Calu3 (cell line): Measurements from ENCODE around the gene GAB3. TPM values are rescaled to one million over a fixed set of nuclear protein-coding genes. Genes with fewer than 3 reads are reported as not detected.

Source experiments
- Bru-seq: library from RNA; stranded (reverse); fragments of 400-500 nt; gene quantifications from one replicate; lab custom pipeline; 2021; lab: Mats Ljungman, UMichigan
- BruChase-seq, 2 experiments: library from RNA; stranded (reverse); fragments of 400-500 nt; gene quantifications; one replicate each; lab custom pipeline; 2021; lab: Mats Ljungman, UMichigan
- BruUV-seq: library from RNA; stranded (reverse); fragments of 400-500 nt; replicated peaks from 2 replicates; lab custom pipeline; 2021; lab: Mats Ljungman, UMichigan
- CTCF ChIA-PET: fragments of 300-600 bp; sonication (Branson Sonifier 250); formaldehyde crosslinking; loops from one replicate; lab custom pipeline; 2022; ENCODE audit warnings: antibody characterized with exemption; lab: Charles Lee
- DNase-seq: peaks from one replicate; pipeline ENCODE4 v3.0.0; 2022
- H3K27ac Mint-ChIP-seq: one replicate; pipeline ENCODE4 v1.8.0; 2022; ENCODE audit warnings: mixed read lengths; ENCODE audit not compliant: unreplicated experiment
- H3K27me3 Mint-ChIP-seq: one replicate; pipeline ENCODE4 v1.8.0; 2022; ENCODE audit warnings: mixed read lengths; ENCODE audit not compliant: unreplicated experiment
- H3K36me3 Mint-ChIP-seq: one replicate; pipeline ENCODE4 v1.8.0; 2022; ENCODE audit warnings: mild to moderate bottlenecking, moderate library complexity, mixed read lengths; ENCODE audit not compliant: insufficient read depth, unreplicated experiment
- H3K4me1 Mint-ChIP-seq: one replicate; pipeline ENCODE4 v1.8.0; 2022; ENCODE audit warnings: mild to moderate bottlenecking, low read depth, mixed read lengths; ENCODE audit not compliant: unreplicated experiment
- H3K4me3 Mint-ChIP-seq: one replicate; pipeline ENCODE4 v1.8.0; 2022; ENCODE audit warnings: mild to moderate bottlenecking, low read depth, moderate library complexity, mixed read lengths; ENCODE audit not compliant: unreplicated experiment
- H3K9me3 Mint-ChIP-seq: one replicate; pipeline ENCODE4 v1.8.0; 2022; ENCODE audit warnings: low read depth, mixed read lengths; ENCODE audit not compliant: unreplicated experiment
- CTCF ChIP-seq: fragments of 200-600 bp; IDR thresholded peaks from one replicate; pipeline ENCODE4 v1.8.0; 2022; ENCODE audit warnings: antibody characterized with exemption; ENCODE audit not compliant: unreplicated experiment
- intact Hi-C: fragments of 100-400 bp; cut with micrococcal nuclease; formaldehyde crosslinking; loops from one replicate; pipeline ENCODE4 v1.10.0; 2022; ENCODE audit not compliant: unreplicated experiment
- long read RNA-seq: library from polyadenylated mRNA; stranded (forward); transcript quantifications from one replicate; pipeline ENCODE4 v2.0.0, GENCODE V29; 2022
- total RNA-seq: library from RNA; stranded (reverse); gene quantifications from 2 replicates; pipeline ENCODE4 v1.2.3, GENCODE V29; 2022

GAB3 gene
- not detected in 2 replicates for total RNA-seq
- Bru-seq, nascent RNA: percentile 9 among the genes with signal in this experiment
- BruChase-seq, experiment 1, labeled RNA remaining after a 6-hour chase: percentile 1 among the genes with signal in this experiment
- percentile 3 among the genes with signal in this experiment for BruChase-seq, experiment 2, labeled RNA remaining after a 2-hour chase
- long read RNA-seq: 0 reads

GRCh38 chrX:154750301-154751202, at the start of gene GAB3:
TSS of gene GAB3 (minus strand) at chrX:154751077. CDS start at chrX:154751025, 52 bp downstream.
- intact Hi-C loops: no loop called here
- Mint-ChIP-seq H3K36me3 (no peaks in the 10 kb centered on the region), H3K4me1 (no peaks in the 10 kb centered on the region), H3K9me3 (no peaks in the 10 kb centered on the region), H3K27me3 (peaks cover 61% of the 10 kb centered on the region), H3K27ac (no peak within 1 kb of the TSS), H3K4me3 (peak within 1 kb of the TSS; percentile 28)
- no TSS peak for BruUV-seq
- DNase-seq: peak; percentile 22
- no peak for TF ChIP-seq CTCF
- CTCF ChIA-PET: interaction anchor here (1.0 to 2.2 kb wide), 2 partner anchors 12 to 90 kb away, joined by 3 to 11 read pairs; partner anchors contain the start of gene DKC1

- H3K27ac Mint-ChIP-seq: peak overlapping the region; percentile 61
- peak; percentile 52 for DNase-seq
- no peaks in the 10 kb centered on the region for H3K9me3 Mint-ChIP-seq
- CTCF ChIA-PET: no interaction called here
- H3K4me3 Mint-ChIP-seq: no peak overlapping the region
- peaks cover 38% of the 10 kb centered on the region for H3K27me3 Mint-ChIP-seq
- BruUV-seq: no TSS peak
- H3K4me1 Mint-ChIP-seq: peaks cover 41% of the 10 kb centered on the region
- no peak for TF ChIP-seq CTCF
- intact Hi-C loops: no loop called here
- no peaks in the 10 kb centered on the region for H3K36me3 Mint-ChIP-seq
These were observed 48.9 kb upstream of the GAB3 start for GRCh38 chrX:154799556-154800348.

GRCh38 chrX:154797006-154797405, 46.1 kb upstream of the GAB3 start:
- H3K27ac Mint-ChIP-seq: no peak overlapping the region
- peaks cover 36% of the 10 kb centered on the region for H3K4me1 Mint-ChIP-seq
- TF ChIP-seq CTCF: no peak
- BruUV-seq: no TSS peak
- CTCF ChIA-PET: no interaction called here
- H3K36me3 Mint-ChIP-seq: no peaks in the 10 kb centered on the region
- no peaks in the 10 kb centered on the region for H3K9me3 Mint-ChIP-seq
- H3K4me3 Mint-ChIP-seq: no peak overlapping the region
- no peak for DNase-seq
- peaks cover 40% of the 10 kb centered on the region for H3K27me3 Mint-ChIP-seq
- intact Hi-C loops: no loop called here

GRCh38 chrX:154795016-154795415, 44.1 kb upstream of the GAB3 start:
- DNase-seq: no peak

More at GRCh38 chrX:154795016-154795415, 44.1 kb upstream of the GAB3 start:
- Mint-ChIP-seq H3K27ac (no peak overlapping the region), H3K4me3 (no peak overlapping the region), H3K4me1 (peaks cover 35% of the 10 kb centered on the region), H3K27me3 (peaks cover 41% of the 10 kb centered on the region), H3K36me3 (no peaks in the 10 kb centered on the region), H3K9me3 (no peaks in the 10 kb centered on the region)
- TF ChIP-seq CTCF: no peak
- intact Hi-C loops: no loop called here
- no TSS peak for BruUV-seq
- CTCF ChIA-PET: no interaction called here
